SU-DHL-6 (cell line): Measurements from ENCODE around the gene SUMO4.

Experiments
- CTCF ChIP-seq: fragments of 200-600 bp; sonication (generic); IDR thresholded peaks from one replicate; pipeline ENCODE4 v1.5.1; 2017; ENCODE audit warnings: antibody characterized with exemption, mild to moderate bottlenecking, low read length, moderate library complexity; ENCODE audit not compliant: insufficient read depth, poor library complexity, severe bottlenecking
- EZH2phosphoT487 ChIP-seq: fragments of 200-600 bp; sonication (generic), shearing (Covaris generic); conservative IDR thresholded peaks from 2 replicates; pipeline ENCODE4 v1.6.1; 2018; ENCODE audit warnings: mild to moderate bottlenecking, antibody characterized with exemption, low read length, moderate library complexity, mixed read lengths

- TF ChIP-seq CTCF (no peak), EZH2phosphoT487 (no peak)
Measured at GRCh38 chr6:149362289-149362688, 37.8 kb upstream of the SUMO4 start.
